GM18498 (cell line): Measurements from ENCODE around the gene TOPBP1.

ENCODE experiments used
- ATAC-seq: cut with Tn5 transposase; IDR thresholded peaks from one replicate; pipeline ENCODE4 v1.9.1; 2021; ENCODE audit warnings: mild to moderate bottlenecking, moderate library complexity; ENCODE audit not compliant: unreplicated experiment

TOPBP1 gene

GRCh38 chr3:133610031-133610430 lies 51.7 kb downstream of the TOPBP1 start:
- ATAC-seq, result no peak

GRCh38 chr3:133608388-133608787 lies 53.4 kb downstream of the TOPBP1 start:
- no peak for ATAC-seq

GRCh38 chr3:133607816-133608215 lies 53.9 kb downstream of the TOPBP1 start:
- no peak for ATAC-seq

GRCh38 chr3:133606902-133607301 lies 54.8 kb downstream of the TOPBP1 start:
- no peak for ATAC-seq

- ATAC-seq, result no peak
Measured at GRCh38 chr3:133606342-133606741, 55.4 kb downstream of the TOPBP1 start.

- no peak for ATAC-seq
Measured at GRCh38 chr3:133600572-133601081, 61.1 kb downstream of the TOPBP1 start.

- ATAC-seq, result no peak
Measured at GRCh38 chr3:133599280-133599679, 62.5 kb downstream of the TOPBP1 start.

GRCh38 chr3:133598405-133598804 lies 63.3 kb downstream of the TOPBP1 start:
- no peak for ATAC-seq

GRCh38 chr3:133595341-133595740 lies 66.4 kb downstream of the TOPBP1 start:
- no peak for ATAC-seq

GRCh38 chr3:133593243-133593642 lies 68.5 kb downstream of the TOPBP1 start:
- ATAC-seq, result no peak

- no peak for ATAC-seq
Measured at GRCh38 chr3:133592843-133593242, 68.9 kb downstream of the TOPBP1 start.

GRCh38 chr3:133591271-133591742 lies 70.4 kb downstream of the TOPBP1 start:
- ATAC-seq, result no peak

GRCh38 chr3:133589503-133589902 lies 72.2 kb downstream of the TOPBP1 start:
- ATAC-seq, result no peak

GRCh38 chr3:133588784-133589465 lies 72.8 kb downstream of the TOPBP1 start:
- no peak for ATAC-seq

GRCh38 chr3:133588035-133588434 lies 73.7 kb downstream of the TOPBP1 start:
- ATAC-seq, result no peak

GRCh38 chr3:133583396-133583795 lies 78.3 kb downstream of the TOPBP1 start:
- no peak for ATAC-seq

- ATAC-seq, result no peak
Measured at GRCh38 chr3:133578548-133579191, 83.1 kb downstream of the TOPBP1 start.

- no peak for ATAC-seq
Measured at GRCh38 chr3:133576169-133576568, 85.6 kb downstream of the TOPBP1 start.

GRCh38 chr3:133575086-133575485 lies 86.7 kb downstream of the TOPBP1 start:
- ATAC-seq, result no peak

- ATAC-seq, result peak; percentile 31
Measured at GRCh38 chr3:133574260-133574881, 87.4 kb downstream of the TOPBP1 start.

GRCh38 chr3:133573629-133574194 lies 88.0 kb downstream of the TOPBP1 start, which contains the start of gene CDV3:
Gene CDV3, plus strand, starts transcription at chr3:133573686. Its CDS starts 359 bp downstream, at chr3:133574045.
- peak; percentile 30 for ATAC-seq
